Endometrium (tissue), 2 donors: ENCODE data around the gene TRIM66.

Experiments
- FAIRE-seq: peaks from 2 replicates; lab custom pipeline; 2012; peaks lifted over from hg19 to GRCh38; lab: Jason Lieb, UNC
- donor health status: control.
- donor health status: control.

The TRIM66 gene

GRCh38 chr11:8605971-8606563, 76.4 kb downstream of the TRIM66 start:
- no peak for FAIRE-seq

- FAIRE-seq = no peak
Measured at GRCh38 chr11:8604078-8604723, 78.3 kb downstream of the TRIM66 start.

GRCh38 chr11:8603696-8604077, 78.8 kb downstream of the TRIM66 start:
- FAIRE-seq = no peak

- FAIRE-seq = no peak
Measured at GRCh38 chr11:8601376-8602133, 80.9 kb downstream of the TRIM66 start.

- no peak for FAIRE-seq
Measured at GRCh38 chr11:8598506-8598905, 84.0 kb downstream of the TRIM66 start.

GRCh38 chr11:8597182-8597581, 85.3 kb downstream of the TRIM66 start:
- FAIRE-seq = no peak

GRCh38 chr11:8596504-8597046, 85.9 kb downstream of the TRIM66 start:
- FAIRE-seq = no peak

- FAIRE-seq = no peak
Measured at GRCh38 chr11:8593935-8594909, 88.2 kb downstream of the TRIM66 start, which contains the start of gene STK33. Gene STK33, minus strand, starts transcription at chr11:8594228. Its CDS starts 119,323 bp downstream, at chr11:8474905.

GRCh38 chr11:8593455-8593854, 89.0 kb downstream of the TRIM66 start:
- no peak for FAIRE-seq

GRCh38 chr11:8587915-8588314, 94.5 kb downstream of the TRIM66 start:
- FAIRE-seq = no peak

- no peak for FAIRE-seq
Measured at GRCh38 chr11:8586805-8587204, 95.7 kb downstream of the TRIM66 start.

GRCh38 chr11:8586184-8586583, 96.3 kb downstream of the TRIM66 start:
- FAIRE-seq = no peak

- no peak for FAIRE-seq
Measured at GRCh38 chr11:8584511-8584910, 98.0 kb downstream of the TRIM66 start.

- no peak for FAIRE-seq
Measured at GRCh38 chr11:8584082-8584481, 98.4 kb downstream of the TRIM66 start.

- no peak for FAIRE-seq
Measured at GRCh38 chr11:8581300-8581699, 101.2 kb downstream of the TRIM66 start.

GRCh38 chr11:8577791-8578581, 104.5 kb downstream of the TRIM66 start:
- FAIRE-seq = no peak

- FAIRE-seq = no peak
Measured at GRCh38 chr11:8574798-8575197, 107.7 kb downstream of the TRIM66 start.

- FAIRE-seq = no peak
Measured at GRCh38 chr11:8573777-8574176, 108.7 kb downstream of the TRIM66 start.

- no peak for FAIRE-seq
Measured at GRCh38 chr11:8567602-8568198, 114.8 kb downstream of the TRIM66 start.

GRCh38 chr11:8566613-8567210, 115.8 kb downstream of the TRIM66 start:
- FAIRE-seq = peak; percentile 86
